Neural progenitor cell (in vitro differentiated cells): Measurements from ENCODE around the gene GRHL1.
"Not testable (repeated sequence)": the region's sequence is repeated elsewhere in the genome, so short reads cannot be mapped to it uniquely, and the experiment has no call there.

Experiments
- EZH2 ChIP-seq: fragments of 200-600 bp; sonication (generic); IDR thresholded peaks from 2 replicates; pipeline ENCODE4 v1.6.1; 2017; ENCODE audit warnings: antibody characterized with exemption, mild to moderate bottlenecking, moderate library complexity
- TF ChIP-seq, protein P1 (sequence below): fragments of 200-600 bp; sonication (generic); IDR thresholded peaks from 2 replicates; pipeline ENCODE4 v1.5.1; 2017; ENCODE audit warnings: antibody characterized with exemption, mild to moderate bottlenecking

DNA sequence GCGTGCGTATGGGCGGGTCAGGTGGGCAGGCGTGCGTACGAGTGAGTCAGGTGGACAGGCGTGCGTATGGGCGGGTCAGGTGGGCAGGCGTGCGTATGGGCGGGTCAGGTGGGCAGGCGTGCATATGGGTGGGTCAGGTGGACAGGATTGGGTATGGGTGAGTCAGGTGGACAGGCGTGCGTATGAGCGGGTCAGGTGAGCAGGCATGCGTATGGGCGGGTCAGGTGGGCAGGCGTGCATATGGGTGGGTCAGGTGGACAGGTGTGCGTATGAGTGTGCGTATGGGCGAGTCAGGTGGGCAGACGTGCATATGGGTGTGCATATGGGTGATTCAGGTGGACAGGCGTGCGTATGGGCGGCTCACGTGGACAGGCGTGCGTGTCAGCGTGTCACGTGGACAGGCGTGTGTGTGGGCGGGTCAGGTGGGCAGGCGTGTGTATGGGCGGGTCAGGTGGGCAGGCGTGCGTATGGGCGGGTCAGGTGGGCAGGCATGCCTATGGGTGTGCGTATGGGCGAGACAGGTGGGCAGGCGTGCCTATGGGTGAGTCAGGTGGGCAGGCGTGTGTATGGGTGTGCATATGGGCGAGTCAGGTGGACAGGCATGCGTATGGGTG, 64.0 kb downstream of the GRHL1 start:
- TF ChIP-seq, protein P1, sequence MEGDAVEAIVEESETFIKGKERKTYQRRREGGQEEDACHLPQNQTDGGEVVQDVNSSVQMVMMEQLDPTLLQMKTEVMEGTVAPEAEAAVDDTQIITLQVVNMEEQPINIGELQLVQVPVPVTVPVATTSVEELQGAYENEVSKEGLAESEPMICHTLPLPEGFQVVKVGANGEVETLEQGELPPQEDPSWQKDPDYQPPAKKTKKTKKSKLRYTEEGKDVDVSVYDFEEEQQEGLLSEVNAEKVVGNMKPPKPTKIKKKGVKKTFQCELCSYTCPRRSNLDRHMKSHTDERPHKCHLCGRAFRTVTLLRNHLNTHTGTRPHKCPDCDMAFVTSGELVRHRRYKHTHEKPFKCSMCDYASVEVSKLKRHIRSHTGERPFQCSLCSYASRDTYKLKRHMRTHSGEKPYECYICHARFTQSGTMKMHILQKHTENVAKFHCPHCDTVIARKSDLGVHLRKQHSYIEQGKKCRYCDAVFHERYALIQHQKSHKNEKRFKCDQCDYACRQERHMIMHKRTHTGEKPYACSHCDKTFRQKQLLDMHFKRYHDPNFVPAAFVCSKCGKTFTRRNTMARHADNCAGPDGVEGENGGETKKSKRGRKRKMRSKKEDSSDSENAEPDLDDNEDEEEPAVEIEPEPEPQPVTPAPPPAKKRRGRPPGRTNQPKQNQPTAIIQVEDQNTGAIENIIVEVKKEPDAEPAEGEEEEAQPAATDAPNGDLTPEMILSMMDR = not testable (repeated sequence)
- not testable (repeated sequence) for TF ChIP-seq EZH2
